NCI-H146 treated with DMSO at 0.1 percent for 48 hours (cell line): ENCODE results near the gene ILRUN.
"Not testable (repeated sequence)": the region's sequence is repeated elsewhere in the genome, so short reads cannot be mapped to it uniquely, and the experiment has no call there.

Experiments used
- DNase-seq: peaks from one replicate; lab custom pipeline; 2025; ENCODE audit not compliant: unreplicated experiment; lab: John Stamatoyannopoulos, UW

Gene ILRUN

GRCh38 chr6:34696739-34697543, at the start of gene ILRUN:
ILRUN (minus strand) TSS chr6:34696767; CDS start chr6:34696603, 164 bp downstream.
- peak; percentile 88 for DNase-seq

DNA sequence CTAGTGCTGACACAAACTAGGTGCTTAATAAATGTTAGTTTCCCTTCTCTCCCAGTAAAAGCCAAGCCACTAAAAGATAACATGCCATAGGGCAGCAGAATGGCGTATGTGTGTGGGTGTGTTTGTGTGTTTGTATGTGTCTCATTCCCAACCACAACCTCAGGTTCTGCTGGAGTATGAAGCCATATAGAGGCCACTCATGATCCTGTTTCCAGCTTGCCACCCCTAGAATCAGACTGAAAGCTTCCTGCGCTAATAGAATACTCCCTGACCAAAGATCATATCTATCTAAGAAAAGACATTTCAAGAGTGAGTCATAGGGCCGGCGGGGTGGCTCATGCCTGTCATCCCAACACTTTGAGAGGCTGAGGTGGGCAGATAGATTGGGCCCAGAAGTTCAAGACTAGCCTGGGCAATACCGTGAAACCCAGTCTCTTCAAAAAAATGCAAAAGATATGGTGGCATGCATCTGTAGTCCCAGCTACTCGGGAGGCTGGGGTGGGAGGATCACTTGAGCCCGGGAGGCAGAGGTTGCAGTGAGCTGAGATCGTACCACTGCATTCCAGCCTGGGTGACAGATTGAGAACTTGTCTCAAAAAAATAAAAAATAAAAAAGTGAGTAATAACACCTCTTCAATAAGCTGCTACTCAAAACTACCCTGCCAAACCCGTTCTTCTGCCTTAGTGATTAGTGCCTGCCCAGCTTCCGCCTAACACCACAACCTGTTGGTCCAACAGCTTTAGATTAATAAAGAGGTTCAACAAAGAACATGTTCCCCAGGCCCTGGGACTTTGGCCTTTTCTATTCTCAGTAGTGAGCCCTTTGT, 48.9 kb upstream of the ILRUN start:
- DNase-seq = no peak

DNA sequence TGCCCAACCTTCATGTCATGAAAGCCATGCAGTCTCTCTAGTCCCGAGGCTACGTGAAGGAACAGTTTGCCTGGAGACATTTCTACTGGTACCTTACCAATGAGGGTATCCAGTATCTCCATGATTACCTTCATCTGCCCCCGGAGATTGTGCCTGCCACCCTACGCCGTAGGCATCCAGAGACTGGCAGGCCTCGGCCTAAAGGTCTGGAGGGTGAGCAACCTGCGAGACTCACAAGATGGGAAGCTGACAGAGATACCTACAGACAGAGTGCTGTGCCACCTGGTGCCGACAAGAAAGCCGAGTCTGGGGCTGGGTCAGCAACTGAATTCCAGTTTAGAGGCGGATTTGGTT, 47.7 kb upstream of the ILRUN start:
- DNase-seq = not testable (repeated sequence)

GRCh38 chr6:34743625-34744293, 47.2 kb upstream of the ILRUN start:
- no peak for DNase-seq

DNA sequence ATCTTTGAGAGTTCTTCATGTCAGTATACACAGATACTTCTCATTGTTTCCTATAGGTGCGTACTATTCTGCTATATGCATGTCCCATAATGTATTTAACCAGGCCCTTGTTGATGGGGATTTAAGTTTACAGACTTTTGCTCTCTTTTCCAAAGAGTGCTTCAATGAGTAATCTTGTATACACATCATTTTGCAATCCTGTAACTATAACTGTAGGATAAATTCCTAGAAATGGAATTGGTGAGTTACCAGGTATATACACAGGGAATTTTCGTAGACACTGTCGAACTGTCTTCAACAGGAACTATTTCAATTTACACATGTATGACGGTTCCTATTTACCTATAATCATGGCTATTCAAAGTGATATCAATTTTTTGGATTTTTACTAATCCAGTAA, 45.5 kb upstream of the ILRUN start:
- no peak for DNase-seq

DNA sequence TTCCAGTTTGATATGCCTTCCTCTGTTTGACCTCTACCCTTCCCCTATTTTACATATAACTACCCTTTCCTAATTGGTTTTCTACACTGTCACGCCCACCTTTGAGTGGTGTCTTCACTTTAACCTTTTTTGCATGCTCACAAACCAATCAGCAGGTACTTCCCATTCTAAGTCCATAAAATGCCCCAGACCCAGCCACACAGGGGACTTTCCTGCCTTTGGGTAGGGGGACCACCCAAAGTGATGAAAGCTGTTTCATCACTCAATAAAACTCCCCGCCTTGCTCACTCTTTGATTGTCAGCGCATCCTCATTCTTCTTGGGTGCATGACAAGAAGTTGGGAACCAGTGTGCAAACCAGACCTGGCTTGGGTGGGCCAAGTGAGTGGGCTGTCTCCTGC, 40.3 kb upstream of the ILRUN start:
- no peak for DNase-seq

DNA sequence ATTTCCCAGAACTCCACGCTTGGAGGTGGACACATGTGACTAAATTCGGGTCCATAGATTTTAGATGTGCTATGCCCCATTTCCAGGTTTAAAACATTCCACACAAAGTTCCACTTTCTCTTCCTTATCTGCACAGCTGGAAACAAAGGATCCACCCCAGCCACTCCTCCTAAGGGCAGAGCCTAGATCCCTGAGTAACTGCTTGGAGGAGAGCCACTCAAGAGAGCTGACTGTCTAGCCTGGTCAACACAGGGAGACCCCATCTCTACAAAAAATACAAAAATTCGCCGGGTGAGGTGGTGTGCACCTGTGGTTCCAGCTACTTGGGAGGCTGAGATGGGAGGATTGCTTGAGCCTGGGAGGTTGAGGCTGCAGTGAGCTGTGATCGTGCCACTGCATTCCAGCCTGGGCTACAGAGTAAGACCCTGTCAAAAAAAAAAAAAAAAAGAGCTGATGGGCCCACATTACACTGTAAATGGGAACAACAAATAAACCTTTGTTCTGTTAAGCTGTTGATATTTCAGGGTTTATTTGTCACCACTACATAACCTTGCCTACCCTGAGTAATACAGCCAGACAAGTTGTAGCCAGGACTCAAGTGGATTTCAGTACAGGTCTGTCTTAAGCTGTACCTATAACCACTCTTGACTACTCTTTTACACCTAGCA, 35.0 kb upstream of the ILRUN start:
- DNase-seq = no peak

GRCh38 chr6:34729631-34730470, 33.3 kb upstream of the ILRUN start:
- DNase-seq = no peak

DNA sequence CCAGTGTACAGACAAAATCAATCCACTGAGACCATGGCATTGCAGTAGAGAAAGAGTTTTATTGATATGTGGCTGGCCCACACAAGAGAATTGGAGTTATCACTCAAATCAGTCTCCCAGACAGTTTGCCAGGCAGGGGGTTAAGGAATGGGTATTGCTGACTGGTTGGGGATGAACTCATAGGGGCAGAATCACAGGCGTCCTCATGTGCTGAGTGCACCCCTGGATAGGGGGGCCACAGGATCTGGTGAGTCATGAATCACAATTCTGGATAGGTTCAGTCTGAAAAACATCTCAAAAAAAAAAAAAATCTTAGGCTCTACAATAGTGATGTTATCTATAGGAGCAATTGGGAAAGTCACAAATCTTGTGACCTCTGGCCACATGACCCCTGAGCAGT, 29.5 kb upstream of the ILRUN start:
- DNase-seq = no peak

DNA sequence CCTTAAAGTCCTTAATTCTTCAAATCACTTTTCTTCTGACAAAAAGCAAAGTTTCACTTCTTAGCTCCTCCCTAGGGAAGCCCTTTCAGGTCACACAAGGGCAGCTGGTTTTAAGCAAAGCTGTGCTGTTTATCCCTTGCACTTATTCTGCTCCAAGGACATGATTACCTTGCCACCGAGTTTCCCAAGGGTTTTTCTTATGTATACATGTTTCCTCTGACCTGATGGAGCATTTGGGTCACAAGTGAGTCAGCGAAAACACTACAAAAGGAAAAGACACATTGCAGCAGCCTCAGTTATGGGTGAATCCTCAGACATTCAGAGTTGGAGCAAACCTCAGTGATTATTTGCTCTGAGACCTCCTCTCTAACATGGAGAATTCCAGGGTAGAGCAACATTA, 26.6 kb upstream of the ILRUN start:
- DNase-seq = no peak

DNA sequence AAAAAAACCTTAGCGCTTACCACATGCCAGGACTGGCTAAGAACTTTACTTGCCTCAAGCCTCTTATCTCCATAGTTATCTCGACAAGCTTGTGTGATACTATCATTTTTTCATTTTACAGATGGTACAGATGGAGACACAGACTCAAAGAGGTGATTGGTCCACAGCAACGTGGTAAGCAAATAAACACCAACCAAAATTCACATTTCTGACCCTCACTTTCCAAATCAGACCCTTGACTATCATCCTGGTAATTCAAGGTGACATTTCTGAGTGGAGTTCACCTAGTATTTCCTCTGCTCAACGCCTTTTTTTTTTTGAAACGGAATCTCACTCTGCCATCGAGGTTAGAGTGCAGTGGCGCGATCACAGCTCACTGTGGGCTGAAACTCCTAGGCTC, 25.9 kb upstream of the ILRUN start:
- no peak for DNase-seq

DNA sequence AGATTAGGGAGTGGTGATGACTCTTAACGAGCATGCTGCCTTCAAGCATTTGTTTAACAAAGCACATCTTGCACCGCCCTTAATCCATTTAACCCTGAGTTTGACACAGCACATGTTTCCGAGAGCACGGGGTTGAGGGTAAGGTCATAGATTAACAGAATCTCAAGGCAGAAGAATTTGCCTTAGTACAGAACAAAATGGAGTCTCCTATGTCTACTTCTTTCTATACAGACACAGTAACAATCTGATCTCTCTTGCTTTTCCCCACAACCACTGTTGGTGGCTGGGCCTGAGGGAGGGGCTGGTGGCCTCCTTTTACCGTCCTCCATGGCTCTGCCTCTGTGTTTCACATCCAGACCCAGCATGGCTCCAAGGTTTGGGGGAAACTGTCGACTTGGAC, 23.6 kb upstream of the ILRUN start:
- DNase-seq = not testable (repeated sequence)

- DNase-seq = not testable (repeated sequence)
Measured at GRCh38 chr6:34719646-34720045, 23.1 kb upstream of the ILRUN start.

DNA sequence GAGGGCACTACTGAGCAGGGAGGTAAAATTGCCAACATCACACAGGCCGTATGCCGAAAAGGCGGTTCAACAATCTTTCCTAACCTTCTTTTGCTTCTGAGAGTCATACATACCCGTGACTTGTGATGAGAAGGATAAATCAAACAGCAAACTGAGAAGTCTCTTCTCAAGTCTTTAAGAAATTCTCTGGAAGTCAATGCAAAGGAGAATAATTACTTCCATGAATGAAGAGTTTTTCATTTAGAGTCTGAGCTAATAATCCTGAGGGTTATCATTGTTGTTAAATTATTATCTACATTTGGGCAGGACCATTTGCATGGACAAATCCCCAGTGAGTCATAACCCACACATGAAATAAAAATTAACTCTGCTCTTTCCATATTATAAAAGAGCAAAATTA, 22.4 kb upstream of the ILRUN start:
- DNase-seq = no peak

GRCh38 chr6:34717466-34717865, 20.9 kb upstream of the ILRUN start:
- no peak for DNase-seq

DNA sequence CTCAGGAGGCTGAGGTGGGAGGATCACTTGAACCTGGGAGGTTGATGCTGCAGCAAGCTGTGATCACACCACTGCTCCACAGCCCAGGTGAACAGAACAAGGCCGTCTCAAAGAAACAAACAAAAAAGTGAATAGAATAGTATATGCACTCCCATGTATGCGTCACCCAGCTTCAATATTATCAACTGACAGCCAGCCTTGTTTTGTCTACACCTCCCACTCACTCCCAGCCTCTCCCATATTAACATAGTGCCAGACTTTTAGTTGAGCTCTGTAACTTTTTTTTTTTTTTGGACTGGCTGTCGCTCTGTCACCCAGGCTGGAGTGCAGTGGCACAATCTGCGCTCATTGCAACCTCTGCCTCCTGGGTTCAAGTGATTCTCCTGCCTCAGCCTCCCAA, 18.1 kb upstream of the ILRUN start:
- no peak for DNase-seq

GRCh38 chr6:34712881-34713280, 16.3 kb upstream of the ILRUN start:
- not testable (repeated sequence) for DNase-seq

GRCh38 chr6:34709386-34709785, 12.8 kb upstream of the ILRUN start:
- no peak for DNase-seq

GRCh38 chr6:34705241-34705640, 8.7 kb upstream of the ILRUN start:
- no peak for DNase-seq

DNA sequence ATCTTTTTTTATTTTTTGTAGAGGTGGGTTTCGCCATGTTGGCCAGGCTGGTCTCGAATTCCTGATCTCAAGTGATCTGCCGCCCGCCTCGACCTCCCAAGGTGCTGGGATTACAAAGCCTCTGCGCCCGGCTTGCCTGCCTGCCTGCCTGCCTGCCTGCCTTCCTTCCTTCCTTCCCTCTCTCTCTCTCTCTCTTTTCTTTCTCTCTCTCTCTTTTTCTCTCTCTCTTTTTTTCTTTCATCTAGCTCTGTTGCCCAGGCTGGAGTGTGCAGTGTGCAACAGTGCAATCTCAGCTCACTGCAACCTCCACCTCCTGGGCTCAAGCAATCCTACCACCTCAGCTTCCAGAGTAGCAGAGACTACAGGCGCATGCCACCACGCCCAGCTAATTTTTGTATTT, 4.6 kb upstream of the ILRUN start:
- no peak for DNase-seq
